NCI-H2029 (cell line): ENCODE results near the gene C1orf159.
"Not testable (repeated sequence)": the region's sequence is repeated elsewhere in the genome, so short reads cannot be mapped to it uniquely, and the experiment has no call there.

ENCODE experiments used
- DNase-seq: peaks from one replicate; lab custom pipeline; 2025; lab: John Stamatoyannopoulos, UW

Gene C1orf159

GRCh38 chr1:1066403-1067283 is 49.2 kb downstream of the C1orf159 start:
- no peak for DNase-seq

- not testable (repeated sequence) for DNase-seq
These were observed 50.0 kb downstream of the C1orf159 start for GRCh38 chr1:1065940-1066304.

GRCh38 chr1:1065265-1065939 is 50.5 kb downstream of the C1orf159 start:
- no peak for DNase-seq

GRCh38 chr1:1063945-1064831 is 51.7 kb downstream of the C1orf159 start:
- no peak for DNase-seq

GRCh38 chr1:1063261-1063944 is 52.5 kb downstream of the C1orf159 start:
- no peak for DNase-seq

GRCh38 chr1:1062348-1063163 is 53.3 kb downstream of the C1orf159 start:
- DNase-seq: no peak

- no peak for DNase-seq
These were observed 54.1 kb downstream of the C1orf159 start for GRCh38 chr1:1061682-1062345.

- DNase-seq: no peak
These were observed 55.4 kb downstream of the C1orf159 start for GRCh38 chr1:1060281-1061000.

GRCh38 chr1:1059494-1060280 is 56.2 kb downstream of the C1orf159 start:
- peak; percentile 40 for DNase-seq

- no peak for DNase-seq
These were observed 56.9 kb downstream of the C1orf159 start for GRCh38 chr1:1058921-1059493.

- no peak for DNase-seq
These were observed 57.6 kb downstream of the C1orf159 start for GRCh38 chr1:1058088-1058905.

- DNase-seq: not testable (repeated sequence)
These were observed 58.2 kb downstream of the C1orf159 start for GRCh38 chr1:1057769-1058087.

GRCh38 chr1:1055841-1056736 is 59.8 kb downstream of the C1orf159 start:
- DNase-seq: no peak

- no peak for DNase-seq
These were observed 60.9 kb downstream of the C1orf159 start for GRCh38 chr1:1054971-1055370.

GRCh38 chr1:1054099-1054700 is 61.7 kb downstream of the C1orf159 start:
- DNase-seq: no peak

GRCh38 chr1:1053682-1054081 is 62.2 kb downstream of the C1orf159 start:
- no peak for DNase-seq
